Tibial nerve (tissue), 4 donors: ENCODE measurements around the gene SUMF1. TPM values are rescaled to one million over a fixed set of nuclear protein-coding genes. Genes with fewer than 3 reads are reported as not detected.

ENCODE experiments used
- DNase-seq, 2 donors: peaks; one replicate each; pipeline ENCODE4 v3.0.0-alpha.2; 2019; ENCODE audit warnings: low spot score in 2 of 2
- H3K27ac ChIP-seq, 4 donors: fragments of 200-600 bp; sonication (generic) in 3 of 4; one replicate each; pipeline ENCODE4 v1.5.1; 2017 to 2019; ENCODE audit warnings: mild to moderate bottlenecking in 1 of 4
- H3K27me3 ChIP-seq, 2 donors: fragments of 200-600 bp; sonication (generic) in 1 of 2; one replicate each; pipeline versions ENCODE4 v1.5.1 to v1.6.0; 2017 to 2019
- H3K36me3 ChIP-seq, 3 donors: fragments of 200-600 bp; sonication (generic); one replicate each; pipeline ENCODE4 v1.5.1; 2018 to 2019
- H3K4me1 ChIP-seq, 4 donors: fragments of 200-600 bp; sonication (generic) in 3 of 4; one replicate each; pipeline ENCODE4 v1.5.1; 2017 to 2019
- H3K4me3 ChIP-seq, 4 donors: fragments of 200-600 bp; sonication (generic) in 3 of 4; one replicate each; pipeline ENCODE4 v1.5.1; 2017 to 2019; ENCODE audit warnings: mild to moderate bottlenecking in 1 of 4, moderate library complexity in 1 of 4
- H3K9me3 ChIP-seq, 4 donors: fragments of 200-600 bp; sonication (generic) in 3 of 4; one replicate each; pipeline ENCODE4 v1.5.1; 2017 to 2019
- EP300 ChIP-seq, 2 donors: sonication (generic); formaldehyde crosslinking; IDR thresholded peaks; one replicate each; pipeline ENCODE4 v1.6.1; 2017; ENCODE audit warnings: antibody characterized with exemption in 2 of 2, mild to moderate bottlenecking in 1 of 2
- POLR2A ChIP-seq, 2 donors: fragments of 450-650 bp; IDR thresholded peaks; one replicate each; pipeline ENCODE4 v1.6.1; 2017; ENCODE audit warnings: antibody characterized with exemption in 2 of 2, mild to moderate bottlenecking in 2 of 2, moderate library complexity in 2 of 2
- WGBS, 2 donors: methylation state at CpG; one replicate each; pipeline ENCODE4 v1.1.5; 2018; 5-methylcytosine and 5-hydroxymethylcytosine counted together
- total RNA-seq, 4 donors: library from RNA; depleted of rRNA; stranded (reverse); fragments of >200 nt; gene quantifications; one replicate each; pipeline ENCODE4 v1.1.0, GENCODE V29; 2016
- TF ChIP-seq, protein P1 (sequence below), 5 experiments: fragments of 200-600 bp in 3 of 5; fragments of 450-650 bp in 2 of 5; sonication (generic) in 3 of 5; IDR thresholded peaks; one replicate each; pipeline ENCODE4 v1.5.1; 2016 to 2019; ENCODE audit warnings: antibody characterized with exemption in 5 of 5, mild to moderate bottlenecking in 3 of 5, moderate library complexity in 2 of 5

Gene SUMF1
- total RNA-seq, 4 donors from 2014 or later = 49.2 to 70.6 (median 63.8) TPM

DNA sequence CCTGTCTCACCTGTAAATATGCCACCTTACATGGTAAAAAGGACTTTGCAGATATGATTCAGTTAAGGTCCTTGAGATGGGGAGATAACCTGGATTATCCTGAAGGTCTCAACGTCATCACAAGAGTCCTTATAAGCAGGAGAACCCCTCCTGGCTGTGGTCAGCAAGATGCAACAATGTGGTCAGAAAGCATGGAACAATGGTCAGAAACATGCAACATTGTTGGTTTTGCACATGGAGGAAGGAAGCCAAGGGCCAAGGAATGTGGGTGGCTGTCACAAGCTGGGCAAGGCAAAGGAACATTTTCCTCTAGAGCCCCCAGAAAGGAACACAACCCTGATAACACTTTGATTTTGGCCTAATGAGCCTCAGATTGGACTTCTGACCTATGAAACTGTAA lies 9.4 kb upstream of the SUMF1 start:
- TF ChIP-seq POLR2A (IDR thresholded peaks at IDR 0.05) (no peak), EP300 (IDR thresholded peaks at IDR 0.05) (no peak)
- TF ChIP-seq, protein P1, sequence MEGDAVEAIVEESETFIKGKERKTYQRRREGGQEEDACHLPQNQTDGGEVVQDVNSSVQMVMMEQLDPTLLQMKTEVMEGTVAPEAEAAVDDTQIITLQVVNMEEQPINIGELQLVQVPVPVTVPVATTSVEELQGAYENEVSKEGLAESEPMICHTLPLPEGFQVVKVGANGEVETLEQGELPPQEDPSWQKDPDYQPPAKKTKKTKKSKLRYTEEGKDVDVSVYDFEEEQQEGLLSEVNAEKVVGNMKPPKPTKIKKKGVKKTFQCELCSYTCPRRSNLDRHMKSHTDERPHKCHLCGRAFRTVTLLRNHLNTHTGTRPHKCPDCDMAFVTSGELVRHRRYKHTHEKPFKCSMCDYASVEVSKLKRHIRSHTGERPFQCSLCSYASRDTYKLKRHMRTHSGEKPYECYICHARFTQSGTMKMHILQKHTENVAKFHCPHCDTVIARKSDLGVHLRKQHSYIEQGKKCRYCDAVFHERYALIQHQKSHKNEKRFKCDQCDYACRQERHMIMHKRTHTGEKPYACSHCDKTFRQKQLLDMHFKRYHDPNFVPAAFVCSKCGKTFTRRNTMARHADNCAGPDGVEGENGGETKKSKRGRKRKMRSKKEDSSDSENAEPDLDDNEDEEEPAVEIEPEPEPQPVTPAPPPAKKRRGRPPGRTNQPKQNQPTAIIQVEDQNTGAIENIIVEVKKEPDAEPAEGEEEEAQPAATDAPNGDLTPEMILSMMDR (IDR thresholded peaks at IDR 0.05) = no peak
- 52 to 59% methylated on average over 1 of the region's 1 CpG for WGBS, 2 donors
- Histone ChIP-seq H3K4me1 (peaks cover 0 to 11% (median 0%) of the 10 kb centered on the region in 4 donors), H3K27ac (no peak overlapping the region), H3K4me3 (no peak overlapping the region), H3K36me3 (no peaks in the 10 kb centered on the region), H3K9me3 (no peaks in the 10 kb centered on the region), H3K27me3 (no peaks in the 10 kb centered on the region)
- no peak for DNase-seq

DNA sequence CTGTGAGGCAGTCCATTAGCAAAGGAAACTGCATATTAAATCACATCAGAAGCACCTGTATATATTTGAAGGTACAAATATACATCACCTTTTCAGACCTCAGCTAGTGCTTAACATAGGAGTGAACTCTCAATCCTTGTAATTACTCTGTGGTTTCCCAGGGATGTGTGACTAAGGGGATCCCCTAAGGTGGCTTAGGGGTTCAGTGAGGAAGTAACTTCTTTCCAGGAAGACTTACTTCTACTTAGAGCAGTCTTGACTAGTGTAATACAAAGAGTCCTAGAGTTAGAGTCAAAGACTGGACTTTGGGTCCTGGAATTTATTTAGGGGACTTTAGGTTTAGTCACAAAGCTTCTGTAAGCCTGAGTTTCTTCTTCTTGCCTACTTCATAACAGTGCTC lies 8.7 kb upstream of the SUMF1 start:
- Histone ChIP-seq H3K27ac (no peak overlapping the region), H3K9me3 (no peaks in the 10 kb centered on the region), H3K27me3 (no peaks in the 10 kb centered on the region), H3K36me3 (no peaks in the 10 kb centered on the region), H3K4me1 (peaks cover 0 to 11% (median 0%) of the 10 kb centered on the region in 4 donors), H3K4me3 (no peak overlapping the region)
- no peak for DNase-seq
- TF ChIP-seq POLR2A (IDR thresholded peaks at IDR 0.05) (no peak), EP300 (IDR thresholded peaks at IDR 0.05) (no peak)
- TF ChIP-seq, protein P1 (IDR thresholded peaks at IDR 0.05) = no peak

DNA sequence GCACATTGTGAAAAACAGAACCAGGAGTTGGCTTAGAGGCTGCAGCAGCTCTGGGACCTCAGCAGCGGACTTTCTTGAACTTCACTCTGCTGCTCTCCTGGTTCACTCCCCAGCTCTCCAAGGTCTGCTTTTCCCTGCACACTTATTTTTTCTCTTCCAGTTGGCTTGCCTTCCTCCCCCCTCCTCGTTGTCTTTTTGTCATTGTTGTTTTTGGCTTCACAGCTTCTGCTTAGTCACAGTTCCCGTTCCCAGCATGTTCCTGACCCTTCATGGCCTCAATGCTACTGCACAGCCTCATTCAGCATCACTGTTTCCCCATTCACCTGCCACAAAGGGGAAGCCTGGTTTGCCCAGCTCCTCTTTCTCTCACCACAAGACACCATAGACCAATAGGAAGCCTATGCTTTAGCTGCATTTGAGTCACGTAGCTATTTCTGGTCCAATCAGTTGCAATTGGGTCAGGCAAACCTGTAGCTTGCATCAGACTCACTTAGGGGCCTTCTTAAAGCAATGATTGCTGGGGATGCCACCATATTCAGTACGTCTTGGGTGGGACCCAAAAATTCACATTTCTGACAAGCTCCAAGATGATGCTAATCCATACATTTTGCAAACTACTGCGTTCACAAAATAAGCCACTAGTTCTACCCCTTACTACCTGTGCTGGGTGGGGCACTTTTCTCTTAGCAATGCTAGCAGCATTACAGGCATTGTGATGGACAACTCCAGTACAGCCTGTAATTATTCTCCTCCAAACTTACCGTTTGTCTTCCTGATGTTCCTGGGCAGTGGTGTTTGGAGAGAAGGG lies 7.8 kb upstream of the SUMF1 start:
- DNase-seq = no peak
- H3K36me3 ChIP-seq = no peaks in the 10 kb centered on the region
- H3K9me3 ChIP-seq = no peaks in the 10 kb centered on the region
- peak overlapping the region in 1 of 4 donors; percentile 46 for H3K27ac ChIP-seq
- peaks cover 0 to 11% (median 0%) of the 10 kb centered on the region in 4 donors for H3K4me1 ChIP-seq
- TF ChIP-seq, protein P1 (IDR thresholded peaks at IDR 0.05) = no peak
- TF ChIP-seq EP300 (IDR thresholded peaks at IDR 0.05) = peak in 1 of 2 donors; percentile 70
- no peak overlapping the region for H3K4me3 ChIP-seq
- H3K27me3 ChIP-seq = no peaks in the 10 kb centered on the region
- WGBS, 2 donors = 39 to 41% methylated on average over 7 of the region's 7 CpGs

DNA sequence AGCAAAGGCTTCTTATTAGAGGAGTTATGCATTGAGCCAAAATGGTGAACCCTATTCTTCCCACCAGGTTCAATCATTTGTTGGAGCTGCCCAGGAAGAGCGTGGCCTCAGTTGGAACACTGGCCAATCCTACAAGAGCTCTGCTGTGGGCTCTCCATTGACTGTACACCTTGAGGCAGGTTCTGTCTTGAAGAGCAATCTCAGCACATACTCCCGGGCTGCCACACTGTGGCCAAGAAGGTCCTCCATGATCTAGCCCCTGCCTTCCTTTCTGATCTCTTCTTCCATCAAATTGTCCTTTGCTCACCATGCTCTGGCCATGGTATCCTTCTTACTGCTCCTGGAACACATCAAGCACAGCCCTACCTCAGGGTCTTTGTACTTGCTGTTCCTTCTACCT lies 5.7 kb upstream of the SUMF1 start:
- Histone ChIP-seq H3K27me3 (no peaks in the 10 kb centered on the region), H3K4me1 (peaks cover 0 to 7% (median 0%) of the 10 kb centered on the region in 4 donors), H3K9me3 (no peaks in the 10 kb centered on the region), H3K27ac (no peak overlapping the region), H3K4me3 (no peak overlapping the region), H3K36me3 (no peaks in the 10 kb centered on the region)
- 79 to 95% methylated on average over 2 of the region's 2 CpGs for WGBS, 2 donors
- no peak for DNase-seq
- TF ChIP-seq, protein P1 (IDR thresholded peaks at IDR 0.05) = no peak
- TF ChIP-seq EP300 (IDR thresholded peaks at IDR 0.05) = no peak
- no peak for TF ChIP-seq POLR2A (IDR thresholded peaks at IDR 0.05)

DNA sequence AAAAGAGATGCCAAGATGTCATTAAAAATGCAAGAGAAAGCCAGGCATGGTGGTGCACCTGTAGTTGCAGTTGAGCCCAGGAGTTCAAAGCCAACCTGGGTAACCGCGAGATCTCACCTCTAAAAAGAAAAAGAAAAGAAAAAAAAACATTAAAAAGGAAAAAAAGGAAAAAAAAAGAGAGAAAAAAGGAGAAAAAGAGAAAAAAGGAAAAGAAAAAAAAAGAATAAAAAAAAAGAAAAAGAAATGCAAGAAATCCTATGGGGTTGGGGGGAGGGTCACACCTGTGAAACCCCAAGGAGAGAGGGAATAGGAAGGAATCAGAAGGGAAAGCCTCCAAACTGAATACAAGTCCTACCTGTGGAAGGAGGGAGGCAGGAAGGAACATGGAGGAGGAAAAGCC lies 5.2 kb upstream of the SUMF1 start:
- Histone ChIP-seq H3K36me3 (no peaks in the 10 kb centered on the region), H3K27me3 (no peaks in the 10 kb centered on the region), H3K9me3 (no peaks in the 10 kb centered on the region), H3K4me1 (peaks cover 0 to 11% (median 0%) of the 10 kb centered on the region in 4 donors), H3K4me3 (no peak overlapping the region), H3K27ac (no peak overlapping the region)
- TF ChIP-seq POLR2A (IDR thresholded peaks at IDR 0.05) = no peak
- no peak for TF ChIP-seq EP300 (IDR thresholded peaks at IDR 0.05)
- TF ChIP-seq, protein P1 (IDR thresholded peaks at IDR 0.05) = no peak
- 98 to 100% methylated on average over 2 of the region's 2 CpGs for WGBS, 2 donors
- no peak for DNase-seq
